ENCODE data around the gene LRR1.
"Not testable (repeated sequence)": the region's sequence is repeated elsewhere in the genome, so short reads cannot be mapped to it uniquely, and the experiment has no call there.

LRR1 gene

GRCh38 chr14:49586673-49587460, 11.9 kb upstream of the LRR1 start:
- DNase-seq, result no peak

GRCh38 chr14:49589387-49589786, 9.4 kb upstream of the LRR1 start:
- no peak for DNase-seq

DNA sequence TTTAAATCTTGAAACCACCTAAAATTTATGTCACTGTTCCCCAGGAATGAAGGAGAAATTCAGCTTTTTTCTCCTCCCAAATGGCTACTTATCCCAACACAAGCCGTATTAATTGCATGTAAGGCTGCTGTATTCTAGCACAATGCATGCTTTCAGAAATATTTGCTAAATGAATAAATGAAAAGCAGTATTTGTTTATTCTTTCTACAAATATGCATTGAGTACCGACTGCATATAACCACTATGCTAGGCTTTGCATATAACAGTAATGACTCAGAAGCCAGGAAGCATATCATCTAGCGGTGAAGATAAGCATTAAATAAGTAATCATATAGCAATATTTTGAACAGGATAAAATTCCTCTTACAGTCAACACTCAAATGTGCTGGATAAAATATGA, 5.7 kb upstream of the LRR1 start:
- no peak for DNase-seq

DNA sequence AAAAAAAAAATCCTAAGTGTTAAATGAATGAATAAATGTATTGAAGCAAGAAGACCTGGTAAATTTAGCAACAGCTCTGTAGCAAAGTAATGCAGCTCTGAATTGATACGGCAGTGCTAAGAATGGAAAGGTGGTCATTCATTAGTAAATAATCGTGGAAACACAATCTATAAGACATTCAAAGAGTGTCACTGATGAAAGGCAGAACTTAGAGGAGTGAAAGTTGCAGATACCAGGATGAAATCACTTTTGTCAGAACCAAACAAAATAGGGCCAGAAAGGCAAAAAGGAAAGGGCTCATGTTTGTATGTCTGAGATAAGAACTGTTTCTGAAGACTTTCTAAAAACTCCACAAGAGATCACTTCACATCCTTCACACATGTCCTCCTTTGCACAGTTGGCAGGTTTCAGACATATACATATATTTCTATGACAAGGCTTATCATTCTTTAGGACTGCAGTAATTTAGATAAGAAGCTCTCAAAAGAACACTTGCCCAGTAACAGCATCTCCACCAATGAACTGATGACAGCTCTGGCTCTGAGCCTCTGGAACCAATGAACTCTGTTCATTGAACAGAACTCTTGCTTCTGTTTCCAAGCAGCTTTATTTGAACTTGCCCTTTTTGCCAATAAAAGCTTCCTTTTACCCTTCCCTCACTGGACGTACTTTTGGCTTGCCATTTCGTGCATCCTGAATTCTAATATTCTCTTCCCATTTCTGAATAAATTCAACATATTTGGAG, 4.2 kb upstream of the LRR1 start:
- DNase-seq, result no peak

DNA sequence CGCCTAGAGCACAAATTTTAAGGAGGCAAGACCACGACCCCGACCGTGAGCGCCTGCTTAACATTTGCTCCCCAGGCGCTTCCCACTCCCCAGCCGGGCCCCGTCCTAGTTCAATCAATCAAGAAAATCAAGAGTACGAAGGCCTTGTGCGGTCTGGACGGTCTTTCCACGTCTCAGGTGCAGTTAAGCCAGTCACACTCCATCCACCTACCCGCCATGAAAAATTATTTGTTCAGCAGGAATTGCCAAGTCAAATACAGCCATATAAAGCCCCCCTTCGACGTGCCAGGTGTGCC, 603 bp upstream of the LRR1 start:
- no peak for DNase-seq

GRCh38 chr14:49607583-49607982, 8.8 kb downstream of the LRR1 start:
- DNase-seq, result no peak

GRCh38 chr14:49612251-49612650, 13.5 kb downstream of the LRR1 start:
- no peak for DNase-seq

DNA sequence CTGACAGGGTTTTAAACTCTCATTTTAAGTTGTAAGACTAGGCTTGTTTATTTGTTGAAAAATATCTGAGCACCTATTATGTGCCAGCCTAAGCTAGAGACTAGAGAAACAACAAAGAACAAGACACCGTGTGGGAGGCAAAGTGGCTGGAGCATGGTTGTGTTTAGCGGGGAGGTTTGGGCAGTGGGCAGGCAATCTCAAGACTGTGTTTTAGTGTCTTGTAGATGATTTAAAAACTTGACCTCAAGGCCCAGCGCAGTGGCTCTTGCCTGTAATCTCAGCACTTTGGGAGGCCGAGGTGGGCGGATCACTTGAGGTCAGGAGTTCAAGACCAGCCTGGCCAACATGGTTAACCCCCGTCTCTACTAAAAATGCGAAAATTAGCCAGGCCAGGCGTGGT, 13.9 kb downstream of the LRR1 start:
- DNase-seq, result no peak

DNA sequence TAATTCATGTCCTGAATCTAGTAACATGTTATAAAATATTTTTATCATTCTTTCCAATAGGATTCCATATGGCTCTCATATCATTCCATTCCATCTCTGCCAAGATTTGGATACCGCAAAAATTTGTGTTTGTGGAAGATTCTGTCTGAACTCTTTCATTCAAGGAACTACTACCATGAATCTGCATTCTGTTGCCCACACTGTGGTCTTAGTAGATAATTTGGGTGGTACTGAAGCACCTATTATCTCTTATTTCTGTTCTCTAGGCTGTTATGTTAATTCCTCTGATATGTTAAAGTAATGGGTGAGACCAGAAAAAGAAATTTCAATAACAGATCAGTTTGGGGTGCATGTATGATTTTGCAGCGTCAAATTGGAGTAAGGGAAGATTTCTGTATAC, 15.5 kb downstream of the LRR1 start:
- no peak for DNase-seq

DNA sequence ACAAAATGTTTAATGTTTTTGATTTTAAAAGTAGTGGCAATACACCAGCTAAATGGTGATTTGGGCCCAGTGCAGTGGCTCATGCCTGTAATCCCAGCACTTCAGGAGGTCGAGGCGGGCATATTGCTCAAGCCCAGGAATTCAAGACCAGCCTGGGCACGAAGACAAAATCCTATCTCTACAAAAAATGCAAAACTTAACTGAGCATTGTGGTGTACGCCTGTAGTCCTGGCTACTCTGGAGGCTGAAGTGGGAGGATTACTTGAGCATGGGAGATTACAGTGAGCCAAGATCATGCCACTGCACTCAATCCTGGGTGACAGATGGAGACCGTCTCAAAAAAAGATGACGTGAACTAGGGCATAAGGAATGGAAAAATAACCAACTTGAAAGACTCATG, 17.0 kb downstream of the LRR1 start:
- no peak for DNase-seq

GRCh38 chr14:49617852-49618519, 19.2 kb downstream of the LRR1 start:
- DNase-seq, result no peak

GRCh38 chr14:49619273-49619672, 20.5 kb downstream of the LRR1 start:
- DNase-seq, result not testable (repeated sequence)

- DNase-seq, result no peak
These were observed 21.0 kb downstream of the LRR1 start for GRCh38 chr14:49619730-49620129.

DNA sequence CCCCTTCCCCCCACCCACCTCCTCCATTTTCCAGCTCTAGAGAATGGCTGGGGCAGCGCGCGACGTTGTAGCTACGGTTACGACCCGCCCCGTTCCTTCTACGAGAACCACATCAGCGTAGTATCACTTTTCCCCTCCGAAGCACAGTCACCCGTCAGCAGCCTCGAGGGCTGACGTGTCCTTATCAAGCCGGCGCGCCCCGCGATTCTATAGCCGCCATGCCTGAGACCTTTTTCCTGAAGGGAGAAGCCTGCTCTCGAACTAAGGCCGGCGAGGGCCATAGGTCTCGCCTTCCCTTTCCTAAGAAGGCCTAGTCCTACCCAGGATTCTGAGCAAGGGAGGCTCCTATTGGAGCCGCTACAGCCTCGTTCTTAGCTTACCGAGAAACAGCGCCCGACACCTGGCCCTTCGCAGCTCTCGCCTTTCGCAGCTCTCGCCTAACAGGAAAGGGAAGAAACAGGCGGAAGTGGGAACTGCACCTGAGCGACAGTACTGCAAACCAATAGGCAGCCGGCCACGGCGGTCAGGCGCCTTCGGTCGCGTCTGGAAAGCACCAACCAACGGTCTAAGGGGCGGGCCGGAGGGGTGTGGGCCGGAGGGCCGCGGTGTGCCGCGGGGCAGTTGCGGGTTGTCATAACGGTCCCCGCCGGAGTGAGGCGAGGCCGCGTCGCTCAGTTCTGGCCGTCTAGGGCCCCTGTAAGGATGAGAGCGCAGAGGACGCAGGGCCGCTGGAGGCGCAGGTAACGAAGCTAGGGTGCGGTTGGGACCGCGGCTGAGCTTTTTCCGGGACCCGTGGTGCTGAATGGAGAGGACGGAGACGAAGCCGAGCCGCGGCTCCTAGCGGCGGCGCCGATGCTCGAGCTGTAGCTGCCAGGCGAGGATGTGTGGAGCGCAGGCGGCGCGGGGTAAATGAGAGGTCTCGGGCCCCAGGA, 21.7 kb downstream of the LRR1 start, which contains the start of the genes MGAT2 and RPL36AL:
Gene MGAT2, plus strand, starts transcription at position 618 of the 932 bp plus-strand sequence. CDS start 470 bp downstream, outside the sequence.
Gene RPL36AL, minus strand, starts transcription at position 445 of the 932 bp plus-strand sequence. CDS start 1,522 bp downstream, outside the sequence.
- DNase-seq, result peak; percentile 94

- DNase-seq, result peak; percentile 21
These were observed 22.6 kb downstream of the LRR1 start for GRCh38 chr14:49621114-49621881.

- DNase-seq, result no peak
These were observed 23.4 kb downstream of the LRR1 start for GRCh38 chr14:49622022-49622607.

DNA sequence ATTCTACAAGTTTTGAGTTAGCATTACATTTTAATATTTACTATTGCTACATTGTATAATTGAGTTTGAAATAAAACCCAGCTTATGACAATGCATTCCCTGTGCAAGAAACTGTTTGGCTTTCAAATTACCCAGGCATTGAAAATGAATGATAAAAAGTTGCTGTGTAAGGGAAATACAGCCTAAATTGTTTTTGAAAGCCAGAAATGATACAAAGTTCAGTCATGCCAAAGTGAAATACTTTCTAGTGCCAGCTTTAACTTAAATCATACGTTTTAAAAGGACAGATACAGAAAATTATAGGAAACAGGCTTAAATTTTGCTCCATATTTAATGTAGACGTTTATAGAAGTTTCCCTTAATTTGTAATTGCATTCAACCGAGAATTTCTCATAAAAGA, 24.6 kb downstream of the LRR1 start:
- no peak for DNase-seq

DNA sequence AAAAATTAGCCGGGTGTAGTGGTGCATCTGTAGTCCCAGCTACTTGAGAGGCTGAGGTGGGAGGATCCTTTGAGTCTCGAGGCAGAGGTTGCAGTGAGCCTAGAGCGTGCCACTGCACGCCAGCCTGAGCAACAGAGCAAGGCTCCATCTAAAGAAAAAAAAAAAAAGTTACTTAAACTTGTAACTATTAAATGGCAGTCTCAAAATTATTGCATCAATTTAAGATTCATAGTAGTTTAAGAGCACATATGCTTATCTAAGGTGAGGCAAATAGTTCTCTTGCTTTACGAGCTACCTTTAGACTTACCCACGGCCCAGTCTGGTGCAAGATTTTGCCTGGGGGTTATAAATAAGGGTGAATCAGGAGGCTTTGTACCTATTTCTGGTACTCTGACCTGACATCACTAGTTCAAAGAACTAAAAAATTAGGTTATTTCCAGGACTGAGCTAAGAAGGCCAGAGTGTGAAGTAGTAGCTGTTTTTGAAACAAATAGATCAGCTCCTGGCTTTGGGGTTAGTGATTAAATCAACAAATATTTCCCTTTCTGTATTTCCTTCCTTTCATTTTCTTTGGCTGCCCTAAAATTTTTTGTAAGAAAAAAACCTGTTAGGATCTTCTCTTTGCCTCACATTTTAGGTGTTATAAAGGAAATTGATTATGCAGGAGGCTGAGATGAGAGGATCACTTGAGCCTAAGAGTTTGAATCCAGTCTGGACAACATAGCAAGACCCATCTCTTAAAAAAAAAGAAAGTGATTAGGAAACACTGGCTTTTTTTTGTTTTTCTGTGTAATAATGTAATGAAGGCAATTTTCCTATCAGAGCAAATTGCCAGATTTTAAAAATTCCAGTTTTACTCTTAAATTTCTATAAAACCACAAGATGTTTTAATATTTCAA, 25.4 kb downstream of the LRR1 start:
- DNase-seq, result no peak

GRCh38 chr14:49633640-49634546, 35.2 kb downstream of the LRR1 start:
- peak; percentile 86 for DNase-seq

All from NCI-H1048 (cell line).